ENCODE measurements around the gene RER1.

The RER1 gene

GRCh38 chr1:2389644-2390043, 2.0 kb upstream of the RER1 start:
- DNase-seq (ENCODE audit: low spot score), result no peak

GRCh38 chr1:2391931-2392509, 379 bp downstream of the RER1 start:
- no peak for DNase-seq (ENCODE audit: low spot score)

- DNase-seq (ENCODE audit: low spot score), result no peak
These were observed 1.0 kb downstream of the RER1 start for GRCh38 chr1:2392686-2393085.

GRCh38 chr1:2393471-2393877, 1.8 kb downstream of the RER1 start:
- DNase-seq (ENCODE audit: low spot score), result no peak

- no peak for DNase-seq (ENCODE audit: low spot score)
These were observed 2.6 kb downstream of the RER1 start for GRCh38 chr1:2394220-2394619.

GRCh38 chr1:2394761-2395160, 3.1 kb downstream of the RER1 start:
- no peak for DNase-seq (ENCODE audit: low spot score)

- DNase-seq (ENCODE audit: low spot score), result no peak
These were observed 3.6 kb downstream of the RER1 start for GRCh38 chr1:2395245-2395644.

- no peak for DNase-seq (ENCODE audit: low spot score)
These were observed 4.4 kb downstream of the RER1 start for GRCh38 chr1:2396059-2396458.

GRCh38 chr1:2396476-2396875, 4.8 kb downstream of the RER1 start:
- DNase-seq (ENCODE audit: low spot score), result no peak

GRCh38 chr1:2397007-2397679, 5.5 kb downstream of the RER1 start:
- DNase-seq (ENCODE audit: low spot score), result no peak

GRCh38 chr1:2398871-2399270, 7.2 kb downstream of the RER1 start:
- DNase-seq (ENCODE audit: low spot score), result no peak

- no peak for DNase-seq (ENCODE audit: low spot score)
These were observed 8.4 kb downstream of the RER1 start for GRCh38 chr1:2399890-2400575.

- no peak for DNase-seq (ENCODE audit: low spot score)
These were observed 8.9 kb downstream of the RER1 start for GRCh38 chr1:2400576-2400909.

GRCh38 chr1:2400950-2401649, 9.5 kb downstream of the RER1 start:
- no peak for DNase-seq (ENCODE audit: low spot score)

GRCh38 chr1:2402420-2402819, 10.8 kb downstream of the RER1 start:
- no peak for DNase-seq (ENCODE audit: low spot score)

GRCh38 chr1:2403273-2403672, 11.6 kb downstream of the RER1 start:
- no peak for DNase-seq (ENCODE audit: low spot score)

- DNase-seq (ENCODE audit: low spot score), result no peak
These were observed 12.7 kb downstream of the RER1 start for GRCh38 chr1:2404142-2404889.

- no peak for DNase-seq (ENCODE audit: low spot score)
These were observed 13.4 kb downstream of the RER1 start for GRCh38 chr1:2404890-2405511.

- DNase-seq (ENCODE audit: low spot score), result no peak
These were observed 14.1 kb downstream of the RER1 start for GRCh38 chr1:2405588-2406295.

- DNase-seq (ENCODE audit: low spot score), result no peak
These were observed 14.9 kb downstream of the RER1 start for GRCh38 chr1:2406451-2407041.
